Activated CD8-positive, alpha-beta memory T cell treated with anti-CD3 and anti-CD28 coated beads for 1 hour (primary cell): ENCODE measurements around the gene SLC5A3.

Source experiments
- DNase-seq, 2 donors: peaks; one replicate each; pipeline ENCODE4 v3.0.0-alpha.2; 2020; ENCODE audit warnings: low read depth in 1 of 2; ENCODE audit errors: extremely low read depth in 1 of 2

SLC5A3 gene

DNA sequence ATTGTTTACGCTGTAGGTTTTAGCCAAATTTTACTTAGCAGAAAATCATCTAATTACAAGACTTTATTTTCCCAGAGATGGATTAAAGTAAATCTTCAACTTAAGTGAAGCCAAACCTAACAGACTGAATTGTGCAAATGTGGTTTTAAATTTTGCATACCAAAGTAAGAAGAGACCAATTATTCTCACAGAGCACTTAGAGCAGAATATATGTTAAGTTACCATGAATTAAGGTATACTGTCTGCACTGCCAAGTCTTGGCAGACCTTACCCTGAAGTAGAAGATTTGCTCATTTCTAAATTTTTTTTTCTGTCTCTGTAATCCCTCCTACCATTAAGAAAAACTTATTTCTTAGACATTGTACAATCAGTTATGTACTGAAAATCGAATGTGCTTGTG lies 24.1 kb downstream of the SLC5A3 start:
- DNase-seq = no peak

DNA sequence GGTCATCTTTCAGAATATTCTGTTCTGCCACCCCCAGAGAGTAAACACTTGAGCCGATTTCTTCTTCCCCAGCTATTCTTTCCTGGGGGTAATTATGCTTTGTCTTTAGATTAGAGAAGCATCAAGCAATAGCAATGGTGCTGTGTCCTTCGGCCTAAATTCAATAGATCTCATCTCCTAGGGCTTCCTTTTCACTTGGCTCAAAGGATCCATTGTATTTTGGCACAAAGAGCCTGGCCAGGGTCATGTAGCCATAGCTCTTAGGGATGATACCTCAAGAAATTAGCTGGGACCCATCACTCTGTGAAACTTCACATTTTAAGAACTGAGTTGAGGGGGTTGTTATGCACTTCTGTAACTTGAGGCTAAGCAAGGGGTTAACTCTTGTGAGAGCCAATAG lies 27.0 kb downstream of the SLC5A3 start:
- DNase-seq = no peak

DNA sequence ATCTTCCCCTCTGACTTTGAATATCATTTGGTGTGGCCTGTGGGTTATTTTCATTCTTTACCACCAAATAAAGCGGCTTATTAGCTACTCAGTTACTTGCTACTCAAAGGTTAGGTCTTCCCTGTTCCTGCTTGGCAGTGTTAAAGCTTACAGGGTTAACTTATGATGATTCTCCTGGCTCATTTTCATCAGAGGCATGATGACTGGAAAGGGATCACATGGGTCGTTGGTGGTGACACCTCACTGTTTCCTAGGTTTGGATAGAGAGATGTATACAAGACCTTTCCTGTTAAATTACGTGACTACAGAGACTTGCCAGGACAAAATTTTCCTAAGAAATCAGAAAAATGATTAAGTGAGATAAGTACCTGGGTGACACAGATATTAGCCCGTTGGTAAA lies 27.4 kb downstream of the SLC5A3 start:
- no peak for DNase-seq

DNA sequence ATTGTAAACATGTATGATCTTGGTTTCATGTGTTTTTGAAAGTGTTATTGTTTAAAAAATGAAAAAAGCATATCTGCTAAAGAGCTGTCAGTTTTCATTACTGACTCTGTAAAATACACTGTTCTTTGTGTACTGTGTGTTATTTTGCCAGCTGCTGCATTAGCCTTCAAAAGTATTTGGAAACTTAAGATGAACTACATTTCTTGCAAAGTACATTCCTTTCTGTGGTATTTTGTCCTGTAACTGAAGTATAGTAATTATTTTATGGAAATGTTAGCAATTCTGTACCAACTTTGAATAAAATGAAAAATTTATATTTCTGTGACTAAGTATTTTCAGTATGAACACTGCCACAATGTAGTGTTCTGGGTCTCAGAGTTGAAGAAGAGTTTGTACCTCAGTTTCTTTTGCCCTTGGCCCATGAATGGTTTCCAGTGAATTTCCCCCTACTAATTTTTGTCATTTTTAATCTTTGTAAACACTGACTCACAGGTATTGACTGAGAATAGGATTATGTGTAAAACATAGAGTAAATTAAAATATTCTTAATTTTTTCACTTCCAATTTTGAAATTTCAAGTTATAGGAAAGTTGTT lies 32.7 kb downstream of the SLC5A3 start:
- DNase-seq = no peak

DNA sequence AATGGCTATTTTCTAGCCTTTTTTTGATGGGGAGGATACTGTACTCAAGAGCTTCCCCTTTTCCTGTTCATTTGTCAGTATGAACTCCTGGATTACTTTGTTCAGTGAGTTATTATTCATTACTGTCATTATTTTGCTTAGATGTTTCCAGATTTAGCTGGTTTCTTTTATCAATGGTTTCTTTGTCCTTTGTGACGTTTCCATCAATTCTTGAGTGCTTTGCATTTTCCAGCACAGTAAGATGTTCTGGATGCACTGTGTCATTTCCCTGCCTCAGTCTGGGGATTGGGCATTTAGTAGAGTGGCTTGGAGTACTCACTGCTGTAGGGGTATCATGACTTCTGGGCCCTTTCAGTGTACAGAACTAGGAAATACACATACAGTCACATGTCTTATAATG lies 34.2 kb downstream of the SLC5A3 start:
- DNase-seq = no peak

DNA sequence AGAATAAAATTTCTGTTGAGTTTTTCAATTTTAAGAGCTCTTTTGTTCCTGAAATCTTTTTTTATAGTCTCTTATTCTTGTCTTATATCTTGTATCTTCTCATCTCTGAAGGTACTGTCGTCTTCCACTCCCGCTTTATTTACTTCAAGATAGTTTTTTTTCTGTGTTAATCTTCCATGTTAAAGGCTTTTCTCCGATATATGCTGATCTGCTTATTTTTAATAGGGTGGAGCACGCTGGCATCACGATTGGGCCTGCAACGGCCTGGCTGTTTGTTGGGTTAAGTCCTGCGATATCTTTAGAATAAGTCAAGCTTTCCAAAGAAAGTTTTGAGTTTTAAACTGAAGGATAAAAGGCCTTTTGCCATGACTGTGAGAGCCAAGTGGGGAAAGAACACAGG lies 35.7 kb downstream of the SLC5A3 start:
- no peak for DNase-seq

DNA sequence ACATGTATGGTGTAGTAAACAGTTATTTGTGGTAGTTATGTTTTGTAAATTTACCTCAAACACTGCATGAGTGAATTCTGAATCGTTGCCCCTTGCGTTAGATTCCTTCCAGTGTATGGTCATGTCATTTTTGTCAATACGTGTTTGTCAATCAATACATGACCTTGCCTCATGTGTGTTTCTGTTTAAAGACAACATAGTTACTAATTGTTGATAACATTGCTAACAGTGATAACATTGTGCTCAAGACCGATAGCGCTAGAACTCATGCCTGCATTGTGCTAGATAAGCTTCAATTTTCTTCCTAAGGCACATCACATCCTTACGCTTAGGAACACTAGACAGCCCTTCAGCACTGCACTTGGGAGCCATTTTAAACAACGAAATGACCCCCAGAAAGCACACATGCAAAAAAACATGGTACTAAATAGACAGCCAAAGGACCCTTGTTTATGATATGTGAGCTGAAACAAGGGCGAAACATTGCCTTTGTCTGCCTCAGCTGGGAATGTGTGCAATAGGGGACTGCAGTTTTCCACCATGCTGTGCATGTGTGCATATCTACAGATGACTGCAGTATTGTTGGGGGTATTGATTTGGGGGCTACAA lies 37.3 kb downstream of the SLC5A3 start:
- no peak for DNase-seq

DNA sequence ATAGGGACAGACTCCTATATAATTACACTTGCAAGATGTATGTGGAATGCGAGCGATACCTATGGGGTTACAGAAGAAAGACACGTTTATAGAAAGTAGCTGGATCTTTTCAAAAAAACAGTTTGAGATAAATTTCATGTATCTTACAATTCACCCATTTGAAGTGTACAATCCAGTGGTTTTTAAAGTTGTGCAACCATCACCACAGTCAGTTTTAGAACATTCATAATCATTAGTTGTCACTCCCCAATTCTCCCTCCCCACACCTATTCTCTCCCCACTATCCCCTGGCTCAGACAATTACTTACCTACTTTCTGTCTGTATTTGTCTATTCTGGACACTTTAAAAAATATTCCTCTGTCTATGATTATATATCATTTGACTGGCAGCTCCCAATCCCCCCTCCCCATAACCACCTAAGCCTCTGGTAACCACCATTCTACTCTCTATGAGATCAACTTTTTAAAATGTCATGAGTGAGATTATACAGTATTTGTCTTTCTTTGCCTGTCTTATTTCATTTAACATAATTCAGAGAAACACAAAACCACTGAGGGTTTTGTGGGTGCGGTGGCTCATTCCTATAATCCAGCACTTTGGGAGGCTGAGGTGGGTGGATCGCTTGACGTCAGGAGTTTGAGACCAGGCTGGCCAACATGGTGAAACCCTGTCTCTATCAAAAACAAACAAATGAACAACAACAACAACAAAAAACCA lies 39.1 kb downstream of the SLC5A3 start:
- DNase-seq = no peak

DNA sequence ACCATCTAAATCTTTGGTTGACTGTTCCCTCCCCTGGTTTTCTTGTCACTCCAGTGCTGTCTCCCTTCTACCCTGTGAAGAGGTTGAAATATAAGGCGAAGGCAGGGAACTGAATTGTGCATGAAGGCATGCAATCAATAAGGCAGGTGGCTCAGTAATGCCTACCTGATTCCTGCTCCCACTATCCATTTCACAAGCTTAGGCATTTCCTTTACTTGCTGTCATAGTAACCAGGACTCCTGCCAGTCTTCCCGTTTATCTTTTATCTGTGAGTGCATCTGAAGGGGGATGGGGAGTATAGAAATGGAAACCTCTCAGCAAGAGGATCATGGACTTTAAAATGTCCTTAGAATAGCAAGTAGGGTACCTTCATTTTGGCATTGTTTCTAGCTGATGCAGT lies 40.5 kb downstream of the SLC5A3 start:
- DNase-seq = no peak

DNA sequence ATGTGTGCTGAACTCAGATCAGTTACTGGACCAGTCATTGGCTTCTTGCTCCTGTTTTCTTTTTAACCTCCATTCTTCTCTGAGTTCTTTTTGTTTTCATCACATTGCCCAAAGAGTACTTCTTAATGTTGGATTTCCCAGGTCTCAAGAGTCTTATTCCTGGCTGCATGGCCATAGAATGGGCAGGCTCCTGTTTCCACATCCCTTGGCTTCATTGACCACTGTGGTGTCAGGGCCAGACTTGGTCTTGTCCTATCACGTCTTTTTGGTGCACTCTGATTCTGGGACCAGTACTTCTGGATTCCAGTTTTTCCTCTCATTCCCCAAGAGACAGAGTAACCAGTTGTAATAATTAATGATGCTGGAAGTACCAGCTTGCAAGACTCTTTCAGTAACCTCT lies 41.8 kb downstream of the SLC5A3 start:
- no peak for DNase-seq

DNA sequence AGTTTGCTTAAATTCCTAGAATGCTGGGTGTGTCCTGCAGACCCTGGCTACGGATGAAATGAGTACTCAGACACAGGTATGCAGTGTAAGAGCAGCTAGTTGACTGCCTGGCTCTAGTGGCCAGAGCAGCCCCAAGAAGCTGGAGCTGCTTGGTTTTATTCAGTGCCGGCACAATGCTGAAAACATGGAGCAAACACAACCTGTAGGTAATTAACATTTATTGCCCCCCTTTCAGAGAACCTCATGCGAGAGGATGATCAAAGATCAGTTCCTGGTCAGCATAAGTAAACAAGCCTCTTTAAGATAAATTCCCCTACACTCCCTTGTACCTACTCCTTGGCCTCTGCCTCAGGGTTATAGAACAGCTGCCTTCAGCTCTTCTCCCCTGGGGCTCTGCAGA lies 43.2 kb downstream of the SLC5A3 start:
- no peak for DNase-seq

DNA sequence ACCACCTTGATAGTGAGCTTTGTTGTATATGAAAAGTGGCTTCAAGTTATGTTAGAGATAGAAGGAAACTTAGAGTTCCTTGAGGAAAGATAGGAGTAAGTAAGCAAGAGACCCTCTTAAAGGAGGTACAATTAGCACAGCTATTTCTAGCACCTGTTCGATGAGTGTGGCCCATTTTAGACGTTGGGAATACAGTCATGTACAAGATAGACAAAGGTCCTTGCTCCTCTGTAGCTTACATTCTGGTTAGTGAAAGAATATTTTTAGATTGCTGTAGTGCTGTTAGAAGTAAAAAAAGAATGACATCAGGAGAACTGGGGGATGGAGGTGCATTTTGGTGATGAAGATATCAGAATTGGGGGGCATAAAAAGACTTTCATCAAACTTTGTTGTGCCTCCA lies 47.5 kb downstream of the SLC5A3 start:
- DNase-seq = no peak

DNA sequence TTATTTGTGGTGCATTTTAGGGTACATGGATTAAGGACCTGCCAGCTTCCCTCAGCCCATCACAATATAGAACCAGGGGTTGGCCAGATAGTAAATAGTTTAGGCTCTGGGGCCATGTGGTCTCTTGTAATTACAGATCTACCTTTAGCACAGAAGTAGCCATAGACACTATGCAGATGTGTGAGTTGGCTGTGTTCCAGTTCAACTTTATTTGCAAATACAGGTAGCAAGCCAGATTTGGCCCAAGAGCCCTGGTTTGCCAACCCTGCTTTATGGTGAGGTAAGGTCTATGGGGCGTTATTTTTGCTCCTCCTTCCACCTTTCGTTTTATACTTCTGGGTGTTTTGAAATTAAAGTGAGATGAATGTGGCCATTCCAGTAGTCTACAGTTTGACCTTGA lies 48.7 kb downstream of the SLC5A3 start:
- no peak for DNase-seq
